T-helper 2 cell treated with Interferon-gamma antibody and Interleukin-4, amounts not matched to agents 5 μg/mL and 100 μg/mL, for 36 hours (primary cell): Measurements from ENCODE around the gene SPA17.

Source experiments
- DNase-seq: peaks from one replicate; pipeline ENCODE4 v3.0.0; 2021; ENCODE audit warnings: low spot score
- H3K27ac Mint-ChIP-seq: one replicate; pipeline ENCODE4 v1.8.0; 2021; ENCODE audit warnings: mild to moderate bottlenecking, mixed read lengths
- H3K27me3 Mint-ChIP-seq: one replicate; pipeline ENCODE4 v1.8.0; 2021; ENCODE audit warnings: low read depth, mixed read lengths
- H3K36me3 Mint-ChIP-seq: one replicate; pipeline ENCODE4 v1.8.0; 2021; ENCODE audit warnings: low read depth, mixed read lengths
- H3K4me1 Mint-ChIP-seq: one replicate; pipeline ENCODE4 v1.8.0; 2021; ENCODE audit warnings: low read depth, mixed read lengths
- H3K4me3 Mint-ChIP-seq: one replicate; pipeline ENCODE4 v1.8.0; 2022; ENCODE audit warnings: mild to moderate bottlenecking, moderate library complexity, mixed read lengths
- H3K9me3 Mint-ChIP-seq: one replicate; pipeline ENCODE4 v1.8.0; 2021; ENCODE audit warnings: mixed read lengths

SPA17 gene

DNA sequence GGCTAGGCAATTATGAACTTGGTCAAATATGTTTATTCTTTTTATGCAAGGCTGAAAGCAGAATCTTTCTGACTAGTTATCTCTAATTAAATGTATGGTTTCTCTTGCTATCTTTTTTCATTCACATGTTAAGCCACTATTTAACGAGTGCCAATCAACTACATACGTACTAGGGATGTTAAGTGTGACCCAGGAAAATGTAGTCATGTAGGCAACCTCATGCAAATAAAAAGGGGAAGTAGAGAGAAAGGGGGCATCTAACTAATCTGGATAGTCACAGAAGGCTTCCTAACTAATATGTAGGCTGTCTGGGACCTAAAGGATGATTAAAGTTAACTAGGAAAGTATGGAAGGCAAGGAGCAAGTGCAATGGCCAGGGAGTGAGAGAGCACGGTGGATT is 27.6 kb upstream of the SPA17 start:
- H3K4me3 Mint-ChIP-seq: no peak overlapping the region
- no peaks in the 10 kb centered on the region for H3K36me3 Mint-ChIP-seq
- no peak for DNase-seq
- no peak overlapping the region for H3K27ac Mint-ChIP-seq
- no peaks in the 10 kb centered on the region for H3K9me3 Mint-ChIP-seq
- H3K4me1 Mint-ChIP-seq: peaks cover 11% of the 10 kb centered on the region
- no peaks in the 10 kb centered on the region for H3K27me3 Mint-ChIP-seq

DNA sequence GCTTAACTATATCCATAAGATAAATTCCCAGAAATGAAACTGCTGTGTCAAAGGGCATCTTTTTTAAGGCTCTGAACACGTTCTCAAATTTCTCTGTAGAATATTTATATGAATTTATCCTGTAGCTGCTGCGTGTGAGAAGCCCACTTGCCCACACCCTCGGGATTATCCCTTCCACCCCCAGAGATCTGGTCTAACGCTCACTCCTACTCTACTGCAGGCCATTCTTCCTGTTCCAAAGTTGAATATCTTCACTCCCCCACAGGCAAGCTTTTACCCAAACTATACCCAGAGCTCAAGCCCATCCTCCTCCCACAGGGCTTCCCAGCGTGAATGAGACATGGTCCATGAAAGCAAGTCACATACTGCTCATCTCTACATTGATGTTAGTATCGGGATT is 25.1 kb upstream of the SPA17 start:
- no peaks in the 10 kb centered on the region for H3K27me3 Mint-ChIP-seq
- DNase-seq: no peak
- H3K4me1 Mint-ChIP-seq: peaks cover 5% of the 10 kb centered on the region
- H3K4me3 Mint-ChIP-seq: no peak overlapping the region
- no peaks in the 10 kb centered on the region for H3K9me3 Mint-ChIP-seq
- no peaks in the 10 kb centered on the region for H3K36me3 Mint-ChIP-seq
- no peak overlapping the region for H3K27ac Mint-ChIP-seq

DNA sequence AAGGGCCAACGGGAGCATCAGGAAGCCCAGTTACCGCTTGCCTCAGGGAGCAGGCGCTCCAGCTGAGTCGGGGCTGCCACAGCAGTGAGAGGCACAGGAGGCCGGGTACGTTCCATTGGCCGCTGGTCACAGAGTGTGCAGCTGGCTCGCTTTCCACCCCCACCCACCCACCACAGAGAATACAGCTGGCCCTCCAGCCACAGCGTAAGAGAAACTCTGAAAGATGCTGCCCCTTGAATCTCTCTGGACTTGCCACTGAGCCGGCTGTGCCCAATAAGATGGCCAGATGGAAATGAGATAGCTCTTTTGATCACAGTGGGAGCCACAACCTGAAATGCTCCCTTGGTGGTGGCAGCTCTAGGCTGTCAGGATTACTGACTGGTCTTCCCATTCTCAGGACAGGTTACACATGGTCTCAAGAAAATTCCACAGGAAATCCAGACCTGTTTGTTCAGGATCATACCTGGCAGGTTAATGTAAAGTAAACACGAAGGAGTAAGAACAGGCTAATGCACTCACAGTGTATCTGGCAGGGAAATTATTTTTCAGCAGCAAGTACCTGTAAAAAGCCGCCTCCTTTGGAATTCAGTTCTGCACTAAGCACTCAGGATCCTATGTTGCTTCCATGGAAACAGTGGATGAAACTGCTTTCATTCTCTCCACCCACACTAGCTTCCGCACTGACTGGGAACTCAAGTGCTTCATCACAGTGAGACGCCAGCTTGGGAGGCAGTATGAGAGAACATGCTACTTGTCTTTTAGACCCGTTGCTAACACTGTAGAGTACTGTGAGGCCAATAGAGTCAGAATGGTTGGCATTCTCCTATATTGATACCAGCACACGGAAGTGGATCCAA is 16.7 kb upstream of the SPA17 start:
- no peaks in the 10 kb centered on the region for H3K9me3 Mint-ChIP-seq
- H3K36me3 Mint-ChIP-seq: no peaks in the 10 kb centered on the region
- no peak for DNase-seq
- H3K27ac Mint-ChIP-seq: no peak overlapping the region
- H3K27me3 Mint-ChIP-seq: no peaks in the 10 kb centered on the region
- no peak overlapping the region for H3K4me3 Mint-ChIP-seq
- H3K4me1 Mint-ChIP-seq: no peaks in the 10 kb centered on the region

DNA sequence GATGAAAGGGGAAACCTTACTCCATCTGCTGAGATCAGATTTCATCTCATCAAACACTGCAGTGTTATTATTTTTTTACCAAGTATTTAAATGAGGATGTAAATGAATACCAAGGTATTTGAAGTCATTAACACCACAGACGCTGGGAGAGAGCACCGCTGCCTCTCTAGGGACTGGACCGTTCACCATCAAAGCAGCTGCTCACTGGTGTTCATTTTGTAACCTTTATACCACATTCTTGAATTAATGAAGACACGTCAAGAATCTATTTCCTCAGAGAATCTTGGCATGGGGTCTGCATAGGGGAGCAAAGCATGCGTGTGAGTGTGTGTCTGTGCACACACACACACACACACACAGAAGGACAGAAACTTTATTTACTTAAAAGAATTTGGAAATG is 15.8 kb upstream of the SPA17 start:
- H3K27me3 Mint-ChIP-seq: no peaks in the 10 kb centered on the region
- no peak for DNase-seq
- no peaks in the 10 kb centered on the region for H3K9me3 Mint-ChIP-seq
- no peak overlapping the region for H3K4me3 Mint-ChIP-seq
- H3K36me3 Mint-ChIP-seq: no peaks in the 10 kb centered on the region
- no peaks in the 10 kb centered on the region for H3K4me1 Mint-ChIP-seq
- H3K27ac Mint-ChIP-seq: no peak overlapping the region

DNA sequence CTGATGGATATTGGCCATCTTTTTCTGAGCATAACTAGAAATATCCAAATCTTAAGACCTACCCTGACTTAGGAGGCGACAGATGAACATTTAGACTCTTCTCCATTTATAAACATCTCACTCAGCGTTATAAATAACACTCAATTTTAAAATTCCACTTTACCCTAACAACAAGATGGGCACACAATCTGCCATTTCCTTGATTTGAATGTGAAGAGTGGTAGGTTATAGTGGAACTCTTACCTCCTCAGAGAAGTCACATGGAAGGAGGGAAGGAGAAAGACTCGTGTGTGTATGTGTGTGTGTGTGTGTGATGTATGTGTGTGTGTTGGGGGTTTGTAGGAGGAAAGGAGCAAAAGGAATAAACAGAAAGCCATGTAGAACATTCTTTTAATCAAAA is 15.2 kb upstream of the SPA17 start:
- DNase-seq: no peak
- Mint-ChIP-seq H3K4me1 (no peaks in the 10 kb centered on the region), H3K27me3 (no peaks in the 10 kb centered on the region)

DNA sequence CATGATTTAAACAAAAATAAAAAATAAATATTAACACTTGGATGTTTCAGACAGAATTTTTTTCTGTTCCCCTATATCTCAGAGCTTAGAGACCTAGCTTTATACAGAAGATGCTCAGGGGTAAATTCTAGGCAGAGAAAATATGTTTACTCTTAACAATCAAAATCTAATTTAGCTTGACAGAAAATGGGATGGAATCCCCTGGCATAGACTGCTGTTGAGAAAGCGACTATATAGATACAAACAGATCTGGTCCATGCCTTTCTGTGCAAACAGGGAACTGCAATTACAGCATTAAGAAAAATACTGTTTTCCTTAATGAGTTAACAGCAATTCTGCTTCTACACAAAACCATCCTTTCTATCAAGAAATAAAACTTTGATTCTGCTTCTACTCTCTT is 14.7 kb upstream of the SPA17 start:
- H3K27ac Mint-ChIP-seq: no peak overlapping the region
- no peak for DNase-seq
- H3K27me3 Mint-ChIP-seq: no peaks in the 10 kb centered on the region
- no peak overlapping the region for H3K4me3 Mint-ChIP-seq
- H3K4me1 Mint-ChIP-seq: no peaks in the 10 kb centered on the region
- H3K36me3 Mint-ChIP-seq: no peaks in the 10 kb centered on the region
- H3K9me3 Mint-ChIP-seq: no peaks in the 10 kb centered on the region

More for the DNA sequence above, 15.2 kb upstream of the SPA17 start:
- H3K9me3 Mint-ChIP-seq: no peaks in the 10 kb centered on the region
- no peak overlapping the region for H3K4me3 Mint-ChIP-seq
- no peak overlapping the region for H3K27ac Mint-ChIP-seq
- no peaks in the 10 kb centered on the region for H3K36me3 Mint-ChIP-seq

DNA sequence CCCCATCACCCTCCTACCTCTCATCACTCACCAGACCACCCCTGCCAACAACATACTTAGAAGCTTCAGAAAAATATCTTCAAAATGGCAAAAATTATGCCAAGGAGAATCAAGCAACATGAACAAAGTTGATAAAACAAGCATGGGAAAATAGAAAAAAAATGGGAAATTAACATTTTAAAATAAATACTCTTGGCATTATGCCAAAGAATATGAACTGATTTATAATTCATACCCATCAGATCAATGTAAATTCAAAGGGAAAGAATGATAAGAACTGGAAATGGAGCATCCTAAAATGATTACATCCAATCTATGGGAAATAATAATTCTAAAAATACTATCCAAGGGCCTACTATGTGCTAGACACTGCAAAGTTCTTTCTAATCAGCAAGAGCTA is 12.2 kb upstream of the SPA17 start:
- Mint-ChIP-seq H3K4me3 (no peak overlapping the region), H3K27ac (no peak overlapping the region), H3K9me3 (no peaks in the 10 kb centered on the region), H3K36me3 (no peaks in the 10 kb centered on the region), H3K4me1 (no peaks in the 10 kb centered on the region), H3K27me3 (no peaks in the 10 kb centered on the region)
- DNase-seq: no peak

DNA sequence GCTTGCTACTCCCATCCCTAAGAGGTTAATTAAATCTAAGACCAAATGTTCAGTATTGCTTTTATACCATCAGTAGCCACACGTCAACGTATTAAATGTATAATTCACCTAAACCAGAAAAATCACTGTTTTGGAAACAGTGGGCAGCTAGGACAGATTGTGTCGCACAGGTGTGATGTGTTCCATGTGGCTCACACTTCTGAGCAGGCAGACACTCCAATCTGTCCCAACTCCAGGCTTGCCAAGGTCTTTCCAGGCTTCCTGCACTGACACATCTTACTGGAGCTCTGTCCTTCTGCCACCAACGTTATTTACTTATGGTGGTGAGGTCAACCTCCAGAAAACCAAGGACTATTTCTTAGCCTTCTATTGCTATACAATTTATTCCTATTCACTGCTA is 11.6 kb upstream of the SPA17 start:
- H3K4me3 Mint-ChIP-seq: no peak overlapping the region
- DNase-seq: no peak
- no peaks in the 10 kb centered on the region for H3K27me3 Mint-ChIP-seq
- H3K9me3 Mint-ChIP-seq: no peaks in the 10 kb centered on the region
- no peak overlapping the region for H3K27ac Mint-ChIP-seq
- no peaks in the 10 kb centered on the region for H3K36me3 Mint-ChIP-seq
- H3K4me1 Mint-ChIP-seq: no peaks in the 10 kb centered on the region

DNA sequence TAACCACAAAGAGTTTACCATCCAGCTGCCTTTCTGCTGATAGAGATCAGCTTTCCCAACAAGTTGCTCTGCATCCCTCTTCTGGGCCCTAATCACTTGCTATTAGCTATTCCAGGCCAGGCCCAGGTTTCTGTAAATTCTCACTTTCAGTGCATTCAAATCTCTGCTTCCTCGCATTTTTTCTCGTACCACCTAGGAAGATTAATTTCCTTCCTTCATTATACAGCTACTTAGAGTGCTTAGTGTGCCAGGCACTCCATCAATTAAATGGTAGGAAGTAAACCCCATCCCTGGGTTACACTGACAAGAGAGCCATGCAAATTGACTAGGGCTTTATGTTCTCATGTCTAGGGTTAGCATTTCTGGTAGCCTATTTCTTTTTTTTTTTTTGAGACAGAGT is 9.8 kb upstream of the SPA17 start:
- H3K9me3 Mint-ChIP-seq: no peaks in the 10 kb centered on the region
- H3K4me3 Mint-ChIP-seq: no peak overlapping the region
- no peaks in the 10 kb centered on the region for H3K36me3 Mint-ChIP-seq
- no peak for DNase-seq
- H3K27ac Mint-ChIP-seq: no peak overlapping the region
- no peaks in the 10 kb centered on the region for H3K27me3 Mint-ChIP-seq
- no peaks in the 10 kb centered on the region for H3K4me1 Mint-ChIP-seq

DNA sequence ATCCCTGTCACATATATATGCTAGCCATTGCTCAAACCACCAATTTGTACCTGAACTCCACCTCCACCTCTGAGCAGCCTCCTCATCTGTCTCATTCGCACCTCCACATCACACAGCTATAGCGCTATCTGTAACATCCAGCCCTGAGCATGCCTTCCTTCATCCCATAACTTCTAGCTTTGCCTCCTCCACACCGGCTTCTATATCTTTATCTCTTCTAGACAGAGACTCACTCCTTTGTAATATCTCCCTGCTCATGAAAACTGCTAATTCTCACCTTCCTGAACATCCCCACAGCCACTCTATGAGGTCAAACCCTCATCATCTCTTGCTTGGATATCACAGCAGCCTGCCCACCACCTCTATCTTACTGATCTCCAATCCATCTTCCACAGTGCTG is 6.1 kb upstream of the SPA17 start:
- Mint-ChIP-seq H3K27ac (no peak overlapping the region), H3K4me3 (no peak overlapping the region), H3K9me3 (no peaks in the 10 kb centered on the region), H3K4me1 (peaks cover 12% of the 10 kb centered on the region), H3K27me3 (no peaks in the 10 kb centered on the region), H3K36me3 (no peaks in the 10 kb centered on the region)
- DNase-seq: no peak

DNA sequence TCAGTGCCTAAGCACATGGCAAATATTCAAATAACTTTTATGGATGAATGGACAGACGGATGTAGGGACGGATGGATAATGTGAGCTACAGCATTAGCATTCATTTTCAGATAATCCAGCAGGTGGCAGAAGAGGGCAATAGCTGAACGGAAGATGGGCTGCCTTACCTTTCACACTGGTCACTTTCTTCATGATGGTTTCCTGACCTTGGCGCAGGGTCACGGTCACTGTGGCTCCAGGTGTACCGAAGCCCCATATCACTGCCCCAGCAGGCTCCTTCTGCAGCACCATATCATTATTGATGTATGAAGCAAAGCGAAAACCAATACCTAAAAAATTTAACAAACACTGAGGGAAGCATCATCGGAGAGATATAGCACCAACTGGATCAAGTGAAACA is 4.5 kb upstream of the SPA17 start:
- H3K4me3 Mint-ChIP-seq: no peak overlapping the region
- H3K27me3 Mint-ChIP-seq: no peaks in the 10 kb centered on the region
- H3K4me1 Mint-ChIP-seq: peaks cover 17% of the 10 kb centered on the region
- no peaks in the 10 kb centered on the region for H3K36me3 Mint-ChIP-seq
- peak; percentile 27 for DNase-seq
- H3K9me3 Mint-ChIP-seq: no peaks in the 10 kb centered on the region
- no peak overlapping the region for H3K27ac Mint-ChIP-seq

DNA sequence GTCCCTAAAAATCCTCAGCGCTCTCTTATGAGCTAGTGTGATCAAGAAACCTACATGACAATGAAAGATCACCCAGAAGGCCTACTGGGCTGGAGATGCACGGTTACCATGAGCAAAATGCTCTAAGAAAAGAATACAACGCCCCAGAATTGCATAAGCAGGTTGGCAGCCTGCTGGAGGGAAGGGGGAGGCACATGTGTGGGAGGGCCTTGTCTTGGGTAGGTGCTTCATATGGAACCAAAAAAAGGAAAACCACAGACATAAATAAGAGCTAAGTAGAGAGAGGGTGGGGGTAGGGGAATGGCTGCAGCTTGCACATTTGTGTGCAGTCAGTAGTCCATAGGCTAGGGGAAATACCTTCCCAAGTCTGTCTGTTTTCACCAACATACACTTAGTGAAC is 3.0 kb upstream of the SPA17 start:
- H3K4me3 Mint-ChIP-seq: peak overlapping the region; percentile 16
- DNase-seq: peak; percentile 13
- no peaks in the 10 kb centered on the region for H3K36me3 Mint-ChIP-seq
- peaks cover 27% of the 10 kb centered on the region for H3K4me1 Mint-ChIP-seq
- no peaks in the 10 kb centered on the region for H3K27me3 Mint-ChIP-seq
- H3K9me3 Mint-ChIP-seq: no peaks in the 10 kb centered on the region
- no peak overlapping the region for H3K27ac Mint-ChIP-seq

DNA sequence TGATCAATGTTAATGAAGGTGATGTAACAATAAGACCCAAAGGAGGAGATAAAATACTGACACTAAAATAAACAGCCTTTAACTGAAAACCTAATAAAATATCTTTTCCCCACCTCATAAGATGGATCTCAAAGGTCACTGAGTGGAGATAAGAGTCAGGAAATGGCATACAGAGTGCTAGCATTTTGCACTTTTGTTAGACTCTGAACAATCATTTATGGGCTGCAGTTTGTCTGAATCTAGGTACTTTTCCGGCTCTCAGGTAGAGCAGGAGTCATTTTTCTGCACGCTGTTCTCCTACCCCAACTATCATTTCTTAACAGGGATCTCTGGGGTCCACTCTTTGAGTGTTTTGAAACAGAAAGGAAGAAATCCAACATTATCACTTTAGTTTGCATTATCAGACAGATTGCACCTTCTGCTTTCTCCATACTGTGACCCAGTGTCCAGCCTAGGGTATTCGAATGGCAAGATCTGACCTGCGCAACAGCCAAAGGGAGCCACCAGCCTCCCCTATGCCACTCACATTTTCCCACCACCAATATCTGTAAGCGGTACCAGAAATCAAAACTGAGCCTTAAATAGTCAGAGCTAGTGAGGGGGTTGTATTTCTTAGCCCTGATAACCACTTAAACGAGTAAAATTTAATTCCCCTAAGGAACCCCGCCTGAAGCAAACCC is 1.0 kb upstream of the SPA17 start:
- Mint-ChIP-seq H3K36me3 (no peaks in the 10 kb centered on the region), H3K4me1 (peaks cover 30% of the 10 kb centered on the region)

DNA sequence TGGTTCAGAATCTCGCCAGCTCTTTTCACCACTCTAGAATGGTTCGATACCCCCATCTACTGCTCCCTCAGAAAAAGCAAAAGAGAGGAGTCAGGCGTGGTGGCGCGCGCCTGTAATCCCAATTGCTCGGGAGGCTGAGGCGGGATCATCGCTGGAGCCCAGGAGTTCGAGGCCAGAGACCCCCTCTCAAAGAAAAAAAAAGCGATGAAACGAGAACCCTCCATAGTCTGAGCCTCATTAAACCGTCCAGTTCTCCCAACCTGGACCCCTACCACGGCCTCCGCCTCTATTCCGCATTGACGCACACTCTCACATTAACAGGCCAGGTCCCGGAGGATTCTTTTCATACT is 439 bp downstream of the SPA17 start:
- Mint-ChIP-seq H3K4me1 (peaks cover 30% of the 10 kb centered on the region), H3K36me3 (no peaks in the 10 kb centered on the region), H3K4me3 (peak overlapping the region; percentile 90), H3K27me3 (peaks cover 2% of the 10 kb centered on the region), H3K27ac (peak overlapping the region; percentile 91), H3K9me3 (no peaks in the 10 kb centered on the region)
- no peak for DNase-seq

More for the DNA sequence above, 1.0 kb upstream of the SPA17 start:
- no peak for DNase-seq
- H3K4me3 Mint-ChIP-seq: peak overlapping the region; percentile 90
- H3K9me3 Mint-ChIP-seq: no peaks in the 10 kb centered on the region
- H3K27me3 Mint-ChIP-seq: peaks cover 2% of the 10 kb centered on the region
- peak overlapping the region; percentile 10 for H3K27ac Mint-ChIP-seq
